Endometrium (tissue), 2 donors: ENCODE data around the gene MYOC.
"Not testable (repeated sequence)": the region's sequence is repeated elsewhere in the genome, so short reads cannot be mapped to it uniquely, and the experiment has no call there.

ENCODE experiments used
- FAIRE-seq: peaks from 2 replicates; lab custom pipeline; 2012; peaks lifted over from hg19 to GRCh38; lab: Jason Lieb, UNC
- donor health status: control.
- donor health status: control.

MYOC gene

GRCh38 chr1:171646249-171646560, 6.3 kb downstream of the MYOC start:
- no peak for FAIRE-seq

- FAIRE-seq: no peak
Observed at GRCh38 chr1:171645553-171646248, 6.8 kb downstream of the MYOC start.

GRCh38 chr1:171644805-171645483, 7.5 kb downstream of the MYOC start:
- no peak for FAIRE-seq

- FAIRE-seq: no peak
Observed at GRCh38 chr1:171643156-171643555, 9.3 kb downstream of the MYOC start.

- FAIRE-seq: no peak
Observed at GRCh38 chr1:171642197-171642596, 10.3 kb downstream of the MYOC start.

GRCh38 chr1:171641076-171641864, 11.2 kb downstream of the MYOC start:
- FAIRE-seq: no peak

GRCh38 chr1:171640225-171640624, 12.3 kb downstream of the MYOC start:
- no peak for FAIRE-seq

GRCh38 chr1:171637928-171638576, 14.4 kb downstream of the MYOC start:
- FAIRE-seq: no peak

- FAIRE-seq: no peak
Observed at GRCh38 chr1:171636141-171636540, 16.3 kb downstream of the MYOC start.

GRCh38 chr1:171635661-171636060, 16.8 kb downstream of the MYOC start:
- no peak for FAIRE-seq

GRCh38 chr1:171628225-171628624, 24.3 kb downstream of the MYOC start:
- FAIRE-seq: no peak

- no peak for FAIRE-seq
Observed at GRCh38 chr1:171627020-171627419, 25.5 kb downstream of the MYOC start.

- FAIRE-seq: no peak
Observed at GRCh38 chr1:171625225-171625624, 27.3 kb downstream of the MYOC start.

GRCh38 chr1:171623651-171624331, 28.7 kb downstream of the MYOC start:
- no peak for FAIRE-seq

- FAIRE-seq: no peak
Observed at GRCh38 chr1:171622152-171622462, 30.4 kb downstream of the MYOC start, which contains the start of gene MYOCOS. Gene MYOCOS (plus strand): TSS chr1:171622243. CDS start chr1:171623884, 1,641 bp downstream.

- FAIRE-seq: no peak
Observed at GRCh38 chr1:171616586-171616985, 35.9 kb downstream of the MYOC start.

GRCh38 chr1:171615122-171615906, 37.2 kb downstream of the MYOC start:
- not testable (repeated sequence) for FAIRE-seq

GRCh38 chr1:171613282-171613681, 39.2 kb downstream of the MYOC start:
- no peak for FAIRE-seq

GRCh38 chr1:171611306-171611705, 41.2 kb downstream of the MYOC start:
- FAIRE-seq: no peak

GRCh38 chr1:171610385-171610784, 42.1 kb downstream of the MYOC start:
- no peak for FAIRE-seq

GRCh38 chr1:171606402-171606941, 46.0 kb downstream of the MYOC start:
- FAIRE-seq: no peak
